GM21381 (cell line): ENCODE measurements around the gene DEAF1.

Source experiments
- ATAC-seq: cut with Tn5 transposase; IDR thresholded peaks from one replicate; pipeline ENCODE4 v1.9.1; 2021; ENCODE audit warnings: mild to moderate bottlenecking, moderate library complexity; ENCODE audit not compliant: unreplicated experiment

The DEAF1 gene

DNA sequence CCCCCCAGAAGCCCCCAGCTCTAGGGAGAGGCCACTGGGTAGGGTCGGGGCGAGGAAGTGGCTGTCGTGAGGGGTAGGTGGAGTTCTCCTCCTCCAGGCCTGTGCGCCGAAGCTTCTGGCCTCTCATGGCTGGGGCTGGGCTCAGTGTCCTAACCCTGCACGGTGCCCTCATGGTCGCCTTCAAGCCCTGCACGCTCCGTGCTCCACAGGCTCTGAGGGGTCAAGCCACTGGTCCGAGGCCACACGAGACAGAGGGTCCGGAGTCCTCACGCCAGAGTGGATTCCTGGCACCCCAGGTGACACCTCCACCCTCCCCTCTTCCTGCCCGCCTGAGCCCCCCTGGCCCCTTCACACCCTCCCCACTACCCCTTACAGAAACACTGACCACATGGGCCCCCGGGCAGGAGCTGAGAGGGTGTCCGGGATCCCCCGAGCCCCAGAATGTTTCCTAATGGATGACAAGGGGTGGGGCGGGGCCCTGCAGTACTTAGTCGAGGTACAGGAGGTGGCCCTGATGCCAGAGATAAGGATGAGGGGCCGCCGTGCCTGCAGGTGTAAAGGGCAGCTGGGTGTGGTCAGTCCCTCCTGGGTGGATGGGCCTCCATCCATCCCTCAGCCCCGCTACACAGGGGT is 69.3 kb downstream of the DEAF1 start:
- no peak for ATAC-seq

DNA sequence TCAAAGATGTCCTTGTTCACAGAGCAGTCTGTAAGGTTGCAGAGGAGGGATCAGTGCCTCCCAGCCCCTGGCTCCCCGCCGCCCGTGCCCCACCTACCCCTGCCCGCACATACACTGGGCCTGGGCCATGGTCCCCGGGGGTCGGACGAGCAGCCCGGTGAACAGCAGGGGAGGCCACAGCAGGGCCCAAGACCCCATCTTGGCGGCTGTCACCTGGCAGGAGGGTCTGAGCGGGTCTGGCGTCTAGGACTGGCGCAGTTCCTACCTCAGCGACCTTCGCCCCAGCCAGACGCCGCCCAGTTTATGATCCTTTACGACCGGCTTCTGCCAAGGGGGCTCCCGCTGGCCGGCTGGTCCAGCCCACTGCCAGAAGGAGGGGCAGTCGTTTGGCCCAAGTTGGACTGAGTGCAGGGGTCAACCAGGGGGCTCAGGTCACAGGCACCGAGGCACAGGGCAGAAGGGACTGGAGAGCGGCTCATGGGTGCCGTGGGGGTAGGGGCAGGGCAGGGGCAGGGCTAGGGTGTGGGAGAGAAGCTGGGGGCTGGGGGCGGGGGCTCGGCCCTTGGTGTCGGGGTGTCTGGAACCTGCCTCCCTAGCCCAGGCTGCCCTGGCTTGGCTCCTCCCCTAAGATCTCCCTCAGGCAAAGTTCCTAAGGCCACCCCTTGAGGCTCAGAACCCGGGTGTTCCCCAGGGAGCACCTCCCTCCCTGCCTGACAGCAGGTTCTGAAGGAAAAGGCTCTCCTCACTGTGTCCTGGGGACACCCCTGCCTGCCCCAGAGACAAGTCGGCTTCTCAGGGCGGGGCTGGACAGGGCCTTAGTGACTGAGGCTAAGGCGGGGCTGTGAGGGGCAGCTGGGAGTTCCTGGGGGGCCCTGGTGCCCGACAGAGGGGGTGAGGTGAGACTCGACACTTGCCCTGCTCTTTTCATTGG is 70.1 kb downstream of the DEAF1 start, which contains the start of gene CDHR5:
Gene CDHR5, minus strand, starts transcription at position 251 of the 931 bp plus-strand sequence. Its CDS starts 53 bp downstream, at position 198.
- ATAC-seq, result no peak

DNA sequence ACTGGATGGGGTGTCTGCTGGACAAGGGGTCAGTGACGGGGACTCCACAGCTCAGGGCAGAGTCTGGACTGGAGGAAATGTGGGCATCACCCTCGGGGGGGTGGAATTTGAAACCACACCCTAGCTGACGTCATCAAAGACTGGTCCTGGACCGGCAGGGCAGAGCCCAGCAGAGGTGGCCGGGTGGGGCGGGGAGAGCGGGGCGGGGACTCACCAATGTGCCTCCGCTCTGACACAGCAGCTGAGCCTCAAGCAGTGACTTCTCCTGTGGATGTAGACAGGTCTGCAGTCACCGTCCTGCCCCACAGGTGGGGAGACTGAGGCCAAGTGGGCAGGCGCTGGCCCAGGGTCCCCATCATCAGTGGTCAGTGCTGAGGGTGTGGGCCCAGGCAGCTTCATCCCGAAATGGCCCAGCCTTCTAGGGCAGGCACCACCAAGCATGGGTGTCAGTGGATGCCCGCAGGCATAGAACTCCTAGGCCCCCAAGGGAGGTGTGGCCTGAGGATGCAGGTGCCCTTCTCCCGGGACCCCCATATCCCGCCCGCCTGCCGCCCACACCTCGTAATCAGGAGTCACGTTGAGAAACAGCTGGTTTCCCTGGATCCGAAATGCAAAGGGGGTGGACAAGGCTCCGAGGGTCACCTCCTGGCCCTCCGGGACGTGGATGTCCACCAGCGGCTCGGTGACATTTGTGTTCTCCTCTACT is 70.9 kb downstream of the DEAF1 start:
- no peak for ATAC-seq

DNA sequence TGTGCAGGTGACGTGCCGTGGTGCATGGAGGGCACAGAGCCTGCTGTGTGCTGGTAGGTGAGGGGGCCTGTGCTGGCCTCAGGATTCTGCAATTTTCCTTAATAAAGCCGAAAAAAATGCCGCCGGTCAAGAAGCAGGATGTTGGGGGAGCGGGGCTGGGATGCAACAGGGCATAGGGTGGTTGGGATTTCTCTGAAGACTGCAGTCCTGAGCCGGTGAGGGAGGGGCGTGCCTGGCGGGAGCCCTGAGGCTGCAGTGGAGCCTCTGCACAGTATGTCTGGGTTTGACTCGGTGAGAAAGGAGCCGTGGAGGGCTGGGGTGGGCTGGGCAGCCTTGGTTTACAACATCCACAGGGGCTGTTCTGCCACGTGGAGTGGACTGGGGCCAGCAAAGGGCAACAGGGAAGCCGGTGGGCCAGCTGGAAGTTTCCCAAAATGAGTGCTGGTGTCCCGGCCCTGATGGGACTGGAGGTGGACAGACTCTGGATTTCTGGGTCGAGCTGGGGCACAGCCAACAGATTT is 71.6 kb downstream of the DEAF1 start:
- ATAC-seq, result no peak

DNA sequence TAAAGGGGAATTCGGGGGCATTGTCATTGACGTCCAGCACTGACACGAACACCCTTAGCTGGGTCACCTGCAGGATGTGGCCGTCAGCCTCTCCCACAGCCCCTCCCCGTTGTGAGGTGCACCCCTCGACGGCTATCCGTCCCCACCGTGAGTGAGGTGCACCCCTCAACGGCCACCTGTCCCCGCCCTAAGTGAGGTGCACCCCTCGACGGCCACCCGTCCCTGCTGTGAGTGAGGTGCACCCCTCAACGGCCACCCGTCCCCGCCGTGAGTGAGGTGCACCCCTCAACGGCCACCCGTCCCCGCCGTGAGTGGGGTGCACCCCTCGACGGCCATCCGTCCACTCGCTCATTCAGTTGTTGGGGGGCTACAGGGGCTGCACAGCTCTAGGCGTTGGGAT is 73.2 kb downstream of the DEAF1 start:
- ATAC-seq, result no peak

DNA sequence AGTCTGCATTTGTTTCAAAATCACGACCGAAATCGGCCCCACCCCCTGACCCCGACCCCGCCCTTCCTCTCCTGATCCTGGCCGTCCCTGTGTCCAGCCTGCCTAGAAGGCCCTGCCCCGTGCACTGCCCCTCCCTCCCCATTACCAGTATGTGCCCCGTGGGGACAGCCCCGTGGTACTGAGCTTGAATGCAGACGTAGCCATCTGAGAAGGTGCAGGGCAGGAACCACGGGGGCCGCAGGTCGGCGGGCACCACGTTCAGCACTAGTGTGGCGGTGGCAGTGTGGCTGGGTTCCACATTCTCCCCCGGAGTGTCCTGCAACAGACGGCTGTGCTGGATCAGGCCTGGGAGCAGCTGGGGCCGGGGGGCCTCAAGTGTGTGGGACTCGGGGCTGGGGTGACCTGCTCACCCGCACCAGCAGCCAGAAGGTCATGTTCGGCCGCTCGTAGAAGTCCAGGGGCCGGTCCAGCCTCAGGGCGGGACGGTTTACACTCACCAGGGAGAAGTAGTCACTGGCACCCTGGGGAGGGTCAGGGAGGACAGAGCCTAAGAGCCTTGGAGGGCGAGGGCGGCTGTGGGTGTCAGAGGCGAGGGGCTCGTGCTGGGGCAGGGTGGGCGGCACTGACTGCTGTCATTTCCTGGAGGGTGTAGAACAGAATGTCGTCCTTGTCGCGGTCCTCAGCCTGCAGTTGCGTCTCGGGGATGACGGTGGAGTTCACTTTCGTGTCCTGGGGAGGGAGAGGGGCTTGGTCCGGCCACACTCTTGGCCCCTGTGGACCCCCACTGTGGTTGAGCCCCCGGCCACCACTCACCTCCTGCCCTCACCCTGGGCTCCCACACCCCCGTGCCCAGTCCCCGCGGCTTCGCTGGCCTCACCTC is 73.8 kb downstream of the DEAF1 start:
- no peak for ATAC-seq

DNA sequence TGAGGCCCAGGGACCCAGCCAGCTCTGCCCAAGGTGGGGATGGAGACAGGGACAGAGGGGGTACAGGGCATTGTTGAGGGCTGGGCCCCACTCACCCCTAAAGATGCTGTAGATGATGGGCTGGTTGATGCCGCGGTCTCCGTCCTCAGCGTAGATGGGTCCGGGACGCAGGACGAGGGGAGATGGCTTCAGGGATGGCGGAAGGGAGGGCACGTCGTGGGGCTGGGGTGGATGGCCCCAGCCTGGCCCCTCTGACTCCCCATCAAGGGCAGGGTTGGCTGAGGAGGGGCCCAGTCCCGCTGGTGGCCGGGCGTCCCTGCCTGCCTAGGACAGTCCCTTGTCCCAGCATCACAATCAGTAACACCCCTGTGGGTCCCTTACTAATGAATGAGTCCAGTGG is 74.8 kb downstream of the DEAF1 start:
- ATAC-seq, result no peak

DNA sequence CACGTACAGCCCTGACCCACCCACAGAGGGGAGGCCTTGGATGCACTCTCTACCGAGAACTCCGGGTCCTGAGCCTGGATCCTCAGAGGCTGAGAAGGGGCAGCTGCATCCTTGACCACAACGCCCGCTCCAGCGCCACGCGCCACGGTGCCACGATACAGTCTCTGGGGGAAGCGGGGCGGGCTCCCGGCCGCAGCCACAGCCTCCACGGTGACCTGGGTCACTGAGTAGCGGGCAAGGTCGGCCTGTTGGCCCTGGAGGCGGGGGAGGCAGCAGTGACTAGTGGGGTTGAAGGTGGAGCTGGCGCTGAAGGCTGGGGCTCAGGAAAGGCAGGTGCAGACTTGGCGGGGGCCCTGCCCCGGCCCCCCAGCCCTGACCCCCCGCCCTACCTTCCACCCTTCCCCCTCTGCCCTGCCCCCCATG is 75.4 kb downstream of the DEAF1 start:
- ATAC-seq, result no peak

- no peak for ATAC-seq
These were observed 76.0 kb downstream of the DEAF1 start for GRCh38 chr11:618856-619627.

GRCh38 chr11:617912-618682 is 76.9 kb downstream of the DEAF1 start:
- no peak for ATAC-seq

- no peak for ATAC-seq
These were observed 77.7 kb downstream of the DEAF1 start for GRCh38 chr11:617199-617911.

GRCh38 chr11:616320-617198 is 78.5 kb downstream of the DEAF1 start:
- ATAC-seq, result no peak

DNA sequence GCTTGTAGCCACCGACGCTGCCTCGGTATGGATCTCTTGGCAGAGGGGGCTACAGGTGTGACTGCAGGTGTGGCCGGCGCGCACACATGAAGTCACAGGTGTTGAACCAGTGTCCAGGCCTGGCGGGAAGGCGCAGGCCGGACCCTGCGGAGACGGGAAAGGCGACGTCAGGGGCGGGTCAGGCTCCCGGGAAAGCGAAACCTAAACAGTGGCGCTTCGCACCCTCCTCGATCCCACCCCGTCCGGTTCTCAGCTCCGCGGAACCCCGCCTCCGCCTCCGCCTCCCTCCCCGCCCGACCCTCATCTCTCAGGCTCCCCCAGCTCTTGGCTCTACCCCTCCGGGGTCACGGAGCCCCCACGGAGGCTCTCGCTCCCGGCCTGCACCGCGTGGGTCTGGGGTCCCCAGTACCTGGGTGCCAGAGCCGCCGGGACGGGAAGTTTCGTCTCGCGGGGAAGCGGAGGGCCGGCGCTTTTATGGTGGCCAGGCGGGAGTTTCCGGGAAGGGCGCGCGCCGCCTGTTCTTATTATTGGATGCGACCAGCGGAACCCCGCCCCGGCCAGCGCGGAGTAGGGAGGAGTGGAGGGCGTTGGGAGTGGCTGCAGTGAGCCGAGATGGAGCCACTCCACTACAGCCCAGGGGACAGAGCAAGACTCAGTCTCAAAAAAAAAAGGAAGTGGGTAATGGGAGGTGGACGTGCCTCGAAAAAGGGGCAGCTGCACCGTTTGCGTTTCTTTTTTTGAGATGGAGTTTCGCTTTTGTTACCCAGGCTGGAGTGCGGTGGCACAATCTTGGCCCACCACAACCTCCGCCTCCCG is 79.3 kb downstream of the DEAF1 start, which contains the start of gene IRF7:
Gene IRF7, minus strand, starts transcription at position 447 of the 816 bp plus-strand sequence. CDS start 586 bp downstream, outside the sequence.
- ATAC-seq, result peak; percentile 74

DNA sequence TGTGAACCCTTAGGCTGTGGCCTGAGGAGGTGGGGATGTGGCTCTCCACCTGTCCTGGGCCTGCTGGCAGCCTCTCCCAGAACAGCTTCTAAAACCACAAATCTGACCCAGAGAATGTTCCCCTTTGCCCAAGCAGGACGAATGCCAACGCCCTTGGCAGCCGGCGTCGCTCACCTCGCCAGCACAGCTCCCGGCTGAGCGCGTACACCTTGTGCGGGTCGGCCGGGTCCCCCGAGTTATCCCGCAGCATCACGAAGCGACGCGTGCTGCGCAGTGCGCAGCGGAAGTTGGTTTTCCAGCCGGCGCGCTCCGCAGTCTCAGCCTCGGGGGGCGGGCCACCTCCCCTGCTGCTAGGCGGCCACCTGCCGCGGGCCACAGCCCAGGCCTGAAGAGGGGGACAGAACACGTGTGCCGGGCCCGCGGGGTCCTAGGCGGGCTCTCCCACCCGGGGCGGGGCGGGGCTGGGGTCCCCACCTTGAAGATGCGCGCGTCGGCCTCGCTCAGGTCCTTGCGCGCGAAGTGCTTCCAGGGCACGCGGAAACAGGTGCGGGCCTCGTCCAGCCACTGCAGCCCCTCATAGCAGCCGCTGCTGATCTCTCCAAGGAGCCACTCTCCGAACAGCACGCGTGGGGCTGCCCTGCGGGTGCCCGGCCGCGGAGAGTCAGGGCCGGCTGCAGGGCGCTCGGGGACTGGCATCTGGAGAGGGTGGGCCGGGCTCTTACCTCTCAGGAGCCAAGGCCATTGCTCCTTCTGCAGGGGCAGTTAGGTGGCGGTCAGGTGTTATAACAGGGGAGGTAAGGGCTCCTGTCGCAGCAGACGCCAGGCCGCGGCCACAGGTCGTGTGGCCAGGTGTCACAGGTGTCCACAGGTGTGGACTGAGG is 80.2 kb downstream of the DEAF1 start:
- no peak for ATAC-seq

DNA sequence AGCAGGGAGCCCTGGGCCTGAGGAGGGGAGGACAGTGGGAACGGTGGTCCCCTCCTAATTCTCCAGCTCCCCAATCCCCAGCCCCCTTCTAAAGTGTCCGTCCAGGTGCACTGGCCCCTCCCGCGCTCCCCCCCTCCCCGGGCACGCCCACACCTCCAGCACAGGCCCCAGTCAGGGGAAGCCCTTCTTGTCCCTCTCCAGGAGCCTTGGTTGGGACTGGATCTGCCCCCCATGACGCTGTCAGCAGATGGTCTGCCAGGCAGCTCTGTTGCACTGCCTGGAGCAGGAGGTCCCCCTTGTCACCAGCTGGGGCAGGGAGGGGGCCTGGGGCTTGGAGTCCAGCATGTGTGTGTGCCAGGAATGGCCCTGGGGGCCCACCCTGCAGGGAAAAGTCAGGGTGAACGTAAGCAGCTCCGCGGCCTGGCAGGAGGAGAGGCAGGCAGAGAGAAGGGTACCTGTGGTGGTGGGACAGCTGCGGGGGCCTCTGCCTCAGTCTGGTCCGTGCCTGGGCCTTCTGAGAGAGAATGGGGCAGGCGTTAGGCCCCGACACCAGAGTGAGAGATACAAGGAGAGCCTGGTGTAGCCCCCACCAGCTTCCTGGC is 80.9 kb downstream of the DEAF1 start:
- ATAC-seq, result no peak
